Activated B cell treated with CpG ODN at 0.5 μM for 24 hours (primary cell): Measurements from ENCODE around the gene TOGARAM2. TPM values are rescaled to one million over a fixed set of nuclear protein-coding genes. Genes with fewer than 3 reads are reported as not detected.

ENCODE experiments used
- ATAC-seq: fragments of 200-7000 bp; cut with Tn5 transposase; one replicate; pipeline ENCODE4 v1.10.0; 2021; ENCODE audit warnings: low read depth, mild to moderate bottlenecking, moderate library complexity
- CTCF ChIA-PET: fragments of 350-600 bp; sonication (Branson Sonifier 250); formaldehyde crosslinking; loops from one replicate; lab custom pipeline; 2021; ENCODE audit warnings: antibody characterized with exemption; lab: Charles Lee
- POLR2A ChIA-PET: fragments of 350-600 bp; sonication (Branson Sonifier 250); formaldehyde crosslinking; loops from one replicate; lab custom pipeline; 2021; ENCODE audit warnings: antibody characterized with exemption; lab: Charles Lee
- DNase-seq: peaks from one replicate; pipeline ENCODE4 v3.0.0; 2022
- H3K27ac Mint-ChIP-seq: one replicate; pipeline ENCODE4 v1.8.0; 2020; ENCODE audit warnings: mixed read lengths
- H3K27me3 Mint-ChIP-seq: one replicate; pipeline ENCODE4 v1.8.0; 2021; ENCODE audit warnings: mixed read lengths
- H3K36me3 Mint-ChIP-seq: one replicate; pipeline ENCODE4 v1.8.0; 2021; ENCODE audit warnings: low read depth, mixed read lengths
- H3K4me1 Mint-ChIP-seq: one replicate; pipeline ENCODE4 v1.8.0; 2021; ENCODE audit warnings: mixed read lengths
- H3K4me3 Mint-ChIP-seq: one replicate; pipeline ENCODE4 v1.8.0; 2020; ENCODE audit warnings: mild to moderate bottlenecking, mixed read lengths
- H3K9me3 Mint-ChIP-seq: one replicate; pipeline ENCODE4 v1.8.0; 2020; ENCODE audit warnings: mixed read lengths
- intact Hi-C: fragments of 100-400 bp; cut with micrococcal nuclease; formaldehyde crosslinking; loops from one replicate; pipeline ENCODE4 v1.15.1; 2024
- total RNA-seq: library from RNA; stranded (reverse); gene quantifications from 2 replicates; pipeline ENCODE4 v1.2.3, GENCODE V29; 2022
- TF ChIP-seq, protein P1 (sequence below): fragments of 200-600 bp; IDR thresholded peaks from one replicate; pipeline ENCODE4 v1.8.0; 2022; ENCODE audit warnings: antibody characterized with exemption, mild to moderate bottlenecking

TOGARAM2 gene
- total RNA-seq, 1 donor from 2014 or later = not detected

- Mint-ChIP-seq H3K27me3 (no peaks in the 10 kb centered on the region), H3K4me3 (no peak overlapping the region), H3K9me3 (no peaks in the 10 kb centered on the region), H3K4me1 (no peaks in the 10 kb centered on the region), H3K36me3 (no peaks in the 10 kb centered on the region), H3K27ac (no peak overlapping the region)
- DNase-seq (no peak), ATAC-seq (no peak)
- POLR2A ChIA-PET = no interaction called here
- intact Hi-C loops = no loop called here
- CTCF ChIA-PET = no interaction called here
- TF ChIP-seq, protein P1, sequence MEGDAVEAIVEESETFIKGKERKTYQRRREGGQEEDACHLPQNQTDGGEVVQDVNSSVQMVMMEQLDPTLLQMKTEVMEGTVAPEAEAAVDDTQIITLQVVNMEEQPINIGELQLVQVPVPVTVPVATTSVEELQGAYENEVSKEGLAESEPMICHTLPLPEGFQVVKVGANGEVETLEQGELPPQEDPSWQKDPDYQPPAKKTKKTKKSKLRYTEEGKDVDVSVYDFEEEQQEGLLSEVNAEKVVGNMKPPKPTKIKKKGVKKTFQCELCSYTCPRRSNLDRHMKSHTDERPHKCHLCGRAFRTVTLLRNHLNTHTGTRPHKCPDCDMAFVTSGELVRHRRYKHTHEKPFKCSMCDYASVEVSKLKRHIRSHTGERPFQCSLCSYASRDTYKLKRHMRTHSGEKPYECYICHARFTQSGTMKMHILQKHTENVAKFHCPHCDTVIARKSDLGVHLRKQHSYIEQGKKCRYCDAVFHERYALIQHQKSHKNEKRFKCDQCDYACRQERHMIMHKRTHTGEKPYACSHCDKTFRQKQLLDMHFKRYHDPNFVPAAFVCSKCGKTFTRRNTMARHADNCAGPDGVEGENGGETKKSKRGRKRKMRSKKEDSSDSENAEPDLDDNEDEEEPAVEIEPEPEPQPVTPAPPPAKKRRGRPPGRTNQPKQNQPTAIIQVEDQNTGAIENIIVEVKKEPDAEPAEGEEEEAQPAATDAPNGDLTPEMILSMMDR = no peak
These were observed 71.7 kb downstream of the TOGARAM2 start for GRCh38 chr2:29052807-29053206.

DNA sequence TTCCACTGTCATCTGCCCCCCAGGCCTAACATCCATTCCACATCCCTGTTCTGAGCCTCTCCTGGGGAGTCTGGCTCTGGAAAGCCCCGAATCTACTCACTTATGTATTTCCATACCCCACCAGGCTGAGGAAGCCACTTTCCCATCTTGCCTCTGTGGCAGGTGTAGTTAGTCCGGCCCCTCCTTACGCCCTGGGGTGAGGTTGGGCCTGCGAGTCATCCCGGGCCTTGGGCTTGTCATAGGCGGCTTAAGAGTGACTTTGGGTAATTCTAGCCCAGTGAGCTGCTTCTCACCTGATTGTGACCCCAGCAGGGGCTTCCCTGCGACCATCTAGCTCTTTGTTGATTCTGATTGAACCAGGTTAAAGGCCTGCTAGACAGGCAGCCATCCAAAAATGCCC lies 72.1 kb downstream of the TOGARAM2 start:
- ATAC-seq (no peak), DNase-seq (no peak)
- POLR2A ChIA-PET = no interaction called here
- CTCF ChIA-PET = no interaction called here
- Mint-ChIP-seq H3K27ac (no peak overlapping the region), H3K36me3 (no peaks in the 10 kb centered on the region), H3K27me3 (no peaks in the 10 kb centered on the region), H3K4me1 (no peaks in the 10 kb centered on the region), H3K9me3 (no peaks in the 10 kb centered on the region), H3K4me3 (no peak overlapping the region)
- TF ChIP-seq, protein P1 = no peak
- intact Hi-C loops = no loop called here

DNA sequence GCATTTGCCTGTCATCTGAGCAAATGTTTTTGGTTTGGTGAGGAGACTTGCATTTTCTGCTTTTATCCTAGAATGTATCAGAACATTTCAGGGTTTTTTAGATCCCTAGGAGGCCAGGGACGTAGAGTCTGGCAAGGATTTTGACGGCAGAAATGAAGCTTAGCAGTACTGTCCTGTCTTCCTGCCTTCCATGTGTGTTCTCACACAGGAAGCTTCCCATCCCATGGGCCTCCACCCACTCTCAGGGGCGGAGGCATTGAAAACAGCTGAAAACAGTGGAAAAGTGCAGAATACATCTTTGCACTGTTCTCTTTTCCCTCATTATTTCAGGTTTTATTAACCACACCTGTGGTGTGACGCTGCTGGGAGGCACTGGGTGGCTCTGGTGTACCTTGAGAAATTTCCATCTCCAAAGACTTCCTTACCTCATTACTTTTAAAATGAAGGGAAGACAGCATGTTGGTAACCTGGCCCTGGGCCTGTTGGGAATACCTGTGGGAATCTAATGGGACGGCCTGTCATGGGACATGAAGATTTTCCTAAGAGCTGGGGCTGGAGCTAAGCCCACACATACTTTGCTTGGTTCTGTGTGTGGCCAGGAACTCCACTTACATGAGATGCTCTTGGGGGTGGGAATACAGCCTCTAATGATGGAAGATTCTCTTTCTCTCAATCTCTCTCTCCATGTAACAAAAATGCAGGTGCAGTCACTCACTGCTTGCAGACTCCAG lies 72.7 kb downstream of the TOGARAM2 start:
- CTCF ChIA-PET = no interaction called here
- POLR2A ChIA-PET = no interaction called here
- Mint-ChIP-seq H3K27ac (no peak overlapping the region), H3K27me3 (no peaks in the 10 kb centered on the region), H3K4me3 (no peak overlapping the region), H3K4me1 (no peaks in the 10 kb centered on the region), H3K36me3 (no peaks in the 10 kb centered on the region), H3K9me3 (no peaks in the 10 kb centered on the region)
- ATAC-seq = no peak
- DNase-seq = no peak
- TF ChIP-seq, protein P1 = no peak
- intact Hi-C loops = no loop called here

DNA sequence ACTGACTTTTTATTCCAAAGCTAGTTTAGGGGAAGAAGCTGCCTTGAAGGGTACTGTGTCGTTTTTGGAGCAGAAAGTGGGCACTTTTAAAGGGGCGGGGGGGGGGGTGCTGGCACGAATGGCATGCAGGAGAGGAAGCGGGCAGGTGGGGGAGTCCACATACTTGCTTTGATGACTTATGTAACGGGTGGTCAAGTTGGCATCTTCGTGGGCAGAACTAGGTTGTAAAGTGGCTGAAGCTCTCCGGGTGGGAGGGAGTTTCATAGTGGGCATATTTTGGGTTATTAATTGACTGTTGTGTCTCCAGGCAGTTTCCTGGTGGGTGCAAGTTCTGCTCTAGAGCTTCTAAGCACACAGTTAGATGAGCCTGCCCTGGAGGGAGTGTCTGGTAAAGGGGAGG lies 73.3 kb downstream of the TOGARAM2 start:
- H3K36me3 Mint-ChIP-seq = no peaks in the 10 kb centered on the region
- no peaks in the 10 kb centered on the region for H3K9me3 Mint-ChIP-seq
- TF ChIP-seq, protein P1 = no peak
- ATAC-seq (no peak), DNase-seq (no peak)
- no peaks in the 10 kb centered on the region for H3K27me3 Mint-ChIP-seq
- intact Hi-C loops = no loop called here
- H3K4me3 Mint-ChIP-seq = no peak overlapping the region
- POLR2A ChIA-PET = no interaction called here
- H3K27ac Mint-ChIP-seq = no peak overlapping the region
- CTCF ChIA-PET = no interaction called here
- no peaks in the 10 kb centered on the region for H3K4me1 Mint-ChIP-seq

- Mint-ChIP-seq H3K27me3 (no peaks in the 10 kb centered on the region), H3K36me3 (no peaks in the 10 kb centered on the region), H3K9me3 (no peaks in the 10 kb centered on the region), H3K4me1 (no peaks in the 10 kb centered on the region), H3K27ac (no peak overlapping the region), H3K4me3 (no peak overlapping the region)
- CTCF ChIA-PET = no interaction called here
- intact Hi-C loops = no loop called here
- DNase-seq = no peak
- no peak for ATAC-seq
- TF ChIP-seq, protein P1 = no peak
- POLR2A ChIA-PET = no interaction called here
These were observed 74.5 kb downstream of the TOGARAM2 start for GRCh38 chr2:29055601-29056000.
